NCI-H524 (cell line): Measurements from ENCODE around the gene IQGAP1.
"Not testable (repeated sequence)": the region's sequence is repeated elsewhere in the genome, so short reads cannot be mapped to it uniquely, and the experiment has no call there.

Experiments used
- DNase-seq, 2 experiments: peaks; one replicate each; lab custom pipeline; 2025; lab: John Stamatoyannopoulos, UW

The IQGAP1 gene

GRCh38 chr15:90376789-90377188 is 11.3 kb upstream of the IQGAP1 start:
- no peak for DNase-seq

GRCh38 chr15:90379263-90379662 is 8.8 kb upstream of the IQGAP1 start:
- no peak for DNase-seq

- no peak for DNase-seq
Observed at GRCh38 chr15:90381515-90381914, 6.5 kb upstream of the IQGAP1 start.

- DNase-seq = no peak
Observed at GRCh38 chr15:90382320-90382719, 5.7 kb upstream of the IQGAP1 start.

GRCh38 chr15:90386221-90386620 is 1.8 kb upstream of the IQGAP1 start:
- no peak for DNase-seq

- DNase-seq = peak; percentile 37 to 59
Observed at GRCh38 chr15:90388462-90389380, 679 bp downstream of the IQGAP1 start.

GRCh38 chr15:90389513-90389912 is 1.5 kb downstream of the IQGAP1 start:
- DNase-seq = no peak

- no peak for DNase-seq
Observed at GRCh38 chr15:90393040-90393439, 5.0 kb downstream of the IQGAP1 start.

GRCh38 chr15:90394074-90394473 is 6.0 kb downstream of the IQGAP1 start:
- DNase-seq = no peak

- no peak for DNase-seq
Observed at GRCh38 chr15:90394748-90395442, 6.9 kb downstream of the IQGAP1 start.

- DNase-seq = no peak
Observed at GRCh38 chr15:90396321-90396720, 8.3 kb downstream of the IQGAP1 start.

GRCh38 chr15:90400005-90400758 is 12.1 kb downstream of the IQGAP1 start:
- DNase-seq = no peak

- peak; percentile 19 to 63 for DNase-seq
Observed at GRCh38 chr15:90400759-90401314, 12.8 kb downstream of the IQGAP1 start.

- DNase-seq = peak in 1 of 2 experiments; percentile 20
Observed at GRCh38 chr15:90401495-90401894, 13.5 kb downstream of the IQGAP1 start.

- DNase-seq = peak; percentile 65 to 82
Observed at GRCh38 chr15:90402223-90402622, 14.2 kb downstream of the IQGAP1 start.

GRCh38 chr15:90402767-90403166 is 14.7 kb downstream of the IQGAP1 start:
- no peak for DNase-seq

GRCh38 chr15:90405055-90405607 is 17.1 kb downstream of the IQGAP1 start:
- peak; percentile 2 to 39 for DNase-seq

GRCh38 chr15:90407336-90407735 is 19.3 kb downstream of the IQGAP1 start:
- no peak for DNase-seq

- DNase-seq = no peak
Observed at GRCh38 chr15:90407871-90408317, 19.9 kb downstream of the IQGAP1 start.

- no peak for DNase-seq
Observed at GRCh38 chr15:90408657-90409056, 20.6 kb downstream of the IQGAP1 start.

- not testable (repeated sequence) for DNase-seq
Observed at GRCh38 chr15:90409587-90409986, 21.5 kb downstream of the IQGAP1 start.

GRCh38 chr15:90410316-90410715 is 22.3 kb downstream of the IQGAP1 start:
- DNase-seq = not testable (repeated sequence)
